ENCODE results near the gene LDAF1. TPM values are rescaled to one million over a fixed set of nuclear protein-coding genes. Genes with fewer than 3 reads are reported as not detected.
A peak's percentile ranks its signal among the peaks of the same experiment; 100 is the strongest.
"Not testable (repeated sequence)": the region's sequence is repeated elsewhere in the genome, so short reads cannot be mapped to it uniquely, and the experiment has no call there.

LDAF1 gene
- total RNA-seq, 2 donors from 2014 or later, result 4.9 to 32.4 TPM

DNA sequence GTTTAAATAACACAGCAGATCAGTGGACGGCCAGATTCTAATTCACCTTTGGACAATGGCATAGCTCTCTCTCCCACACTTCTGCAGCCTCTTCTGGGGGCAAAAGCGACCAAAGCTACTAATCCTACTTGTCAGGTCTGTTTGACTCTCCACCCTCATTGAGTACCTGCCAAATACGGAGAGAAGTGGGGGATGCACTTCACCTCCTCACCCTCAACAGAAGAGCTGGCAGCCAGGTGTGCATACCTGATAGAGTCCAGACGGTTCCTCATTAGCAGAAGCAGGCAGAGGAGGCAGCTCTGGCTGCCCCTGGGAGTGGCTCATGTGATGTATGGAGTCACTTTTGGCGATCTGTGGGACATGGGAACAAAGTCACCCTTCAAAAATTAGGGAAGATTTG lies 12.7 kb upstream of the LDAF1 start:
- Histone ChIP-seq H3K36me3 (replicated peaks in 1 of 2; ENCODE audit: insufficient read depth in 1 of 2, low read depth in 2 of 2) (no peaks in the 10 kb centered on the region), H3K27me3 (no peaks in the 10 kb centered on the region), H3K9me3 (no peaks in the 10 kb centered on the region), H3K27ac (no peak overlapping the region), H3K4me1 (peaks cover 6% of the 10 kb centered on the region), H3K4me3 (no peak overlapping the region)
- WGBS, 2 donors, result 27 to 31% methylated on average over 5 of the region's 5 CpGs
- intact Hi-C loops (cut with DNase I), result no loop called here
- DNase-seq, result no peak
- no peak for ATAC-seq
- TF ChIP-seq, protein P1, sequence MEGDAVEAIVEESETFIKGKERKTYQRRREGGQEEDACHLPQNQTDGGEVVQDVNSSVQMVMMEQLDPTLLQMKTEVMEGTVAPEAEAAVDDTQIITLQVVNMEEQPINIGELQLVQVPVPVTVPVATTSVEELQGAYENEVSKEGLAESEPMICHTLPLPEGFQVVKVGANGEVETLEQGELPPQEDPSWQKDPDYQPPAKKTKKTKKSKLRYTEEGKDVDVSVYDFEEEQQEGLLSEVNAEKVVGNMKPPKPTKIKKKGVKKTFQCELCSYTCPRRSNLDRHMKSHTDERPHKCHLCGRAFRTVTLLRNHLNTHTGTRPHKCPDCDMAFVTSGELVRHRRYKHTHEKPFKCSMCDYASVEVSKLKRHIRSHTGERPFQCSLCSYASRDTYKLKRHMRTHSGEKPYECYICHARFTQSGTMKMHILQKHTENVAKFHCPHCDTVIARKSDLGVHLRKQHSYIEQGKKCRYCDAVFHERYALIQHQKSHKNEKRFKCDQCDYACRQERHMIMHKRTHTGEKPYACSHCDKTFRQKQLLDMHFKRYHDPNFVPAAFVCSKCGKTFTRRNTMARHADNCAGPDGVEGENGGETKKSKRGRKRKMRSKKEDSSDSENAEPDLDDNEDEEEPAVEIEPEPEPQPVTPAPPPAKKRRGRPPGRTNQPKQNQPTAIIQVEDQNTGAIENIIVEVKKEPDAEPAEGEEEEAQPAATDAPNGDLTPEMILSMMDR (IDR thresholded peaks at IDR 0.05), result no peak
- TF ChIP-seq POLR2A (IDR thresholded peaks at IDR 0.05), result no peak

DNA sequence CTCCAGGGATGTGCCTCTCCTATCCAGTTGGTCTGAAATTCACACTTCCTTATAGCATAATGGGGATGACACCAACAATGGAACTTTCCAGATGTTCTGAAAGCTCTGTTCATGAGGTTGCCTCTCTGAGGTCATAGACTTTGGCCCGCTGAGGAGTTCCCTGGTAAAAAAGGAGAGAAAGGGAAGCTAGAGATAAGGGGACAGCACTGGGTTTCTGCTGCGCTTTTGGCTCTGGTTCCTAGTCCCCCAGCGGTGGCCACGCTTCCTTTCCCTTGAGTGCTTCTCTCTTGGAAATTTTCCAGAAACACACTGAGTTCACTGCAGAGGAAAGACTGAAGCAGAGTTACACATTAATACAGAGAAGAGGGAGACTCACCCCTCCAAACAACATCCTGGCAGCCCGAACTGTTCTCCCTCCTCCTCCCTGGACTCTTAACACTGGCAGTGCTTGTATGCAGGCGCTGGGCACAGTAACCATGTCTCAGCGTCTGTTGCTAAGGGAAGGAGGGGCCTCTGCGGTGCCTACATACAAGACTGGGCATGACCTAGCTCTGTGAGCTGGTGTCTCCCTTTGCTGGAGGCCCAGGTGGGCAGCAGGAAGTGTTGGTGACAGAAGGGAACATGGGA lies 8.0 kb upstream of the LDAF1 start, which contains the start of gene DNAH3:
DNAH3 (minus strand) TSS at position 472 of the 627 bp plus-strand sequence. CDS start 527 bp downstream, outside the sequence.
- ATAC-seq, result peak; percentile 76
- TF ChIP-seq, protein P1 (IDR thresholded peaks at IDR 0.05), result no peak
- no peak for TF ChIP-seq POLR2A (IDR thresholded peaks at IDR 0.05)
- intact Hi-C loops (cut with DNase I), result no loop called here
- DNase-seq, result peak; percentile 22 to 51 (median 40)
- H3K27ac ChIP-seq, result peak within 1 kb of the TSS in 3 of 4 donors; percentile 12 to 37 (median 12)
- no peak within 1 kb of the TSS for H3K4me3 ChIP-seq
- no peaks in the 10 kb centered on the region for H3K36me3 ChIP-seq (replicated peaks in 1 of 2; ENCODE audit: insufficient read depth in 1 of 2, low read depth in 2 of 2)
- H3K4me1 ChIP-seq, result peaks cover 9% of the 10 kb centered on the region
- WGBS, 2 donors, result 11 to 15% methylated on average over 8 of the region's 8 CpGs
- no peaks in the 10 kb centered on the region for H3K9me3 ChIP-seq
- H3K27me3 ChIP-seq, result no peaks in the 10 kb centered on the region

DNA sequence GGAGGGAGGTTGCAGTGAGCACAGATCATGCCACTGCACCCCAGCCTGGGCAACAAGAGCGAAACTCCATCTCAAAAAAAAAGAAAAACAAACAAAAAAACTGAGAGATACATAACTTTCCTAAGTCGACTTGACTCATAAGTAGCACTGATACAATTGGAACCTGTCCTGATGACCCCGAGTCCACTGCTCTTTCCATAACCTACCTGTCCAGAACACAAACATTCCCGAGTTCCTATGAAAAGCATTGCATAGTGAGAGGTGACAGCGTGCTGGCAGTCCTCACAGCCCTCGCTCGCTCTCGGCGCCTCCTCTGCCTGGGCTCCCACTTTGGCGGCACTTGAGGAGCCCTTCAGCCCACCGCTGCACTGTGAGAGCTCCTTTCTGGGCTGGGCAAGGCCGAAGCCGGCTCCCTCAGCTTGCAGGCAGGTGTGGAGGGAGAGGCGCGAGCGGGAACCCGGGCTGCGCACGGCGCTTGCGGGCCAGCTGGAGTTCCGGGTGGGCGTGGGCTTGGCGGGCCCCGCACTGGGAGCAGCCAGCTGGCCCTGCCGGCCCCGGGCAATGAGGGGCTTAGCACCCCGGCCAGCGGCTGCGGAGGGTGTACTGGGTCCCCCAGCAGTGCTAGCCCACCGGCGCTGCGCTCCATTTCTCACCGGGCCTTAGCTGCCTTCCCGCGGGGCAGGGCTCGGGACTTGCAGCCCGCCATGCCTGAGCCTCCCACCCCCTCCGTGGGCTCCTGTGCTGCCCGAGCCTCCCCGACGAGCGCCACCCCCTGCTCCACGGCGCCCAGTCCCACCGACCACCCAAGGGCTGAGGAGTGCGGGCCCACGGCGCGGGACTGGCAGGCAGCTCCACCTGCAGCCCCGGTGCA lies 6.1 kb upstream of the LDAF1 start:
- 60 to 76% methylated on average over 5 to 51 of the region's 51 CpGs for WGBS, 2 donors
- intact Hi-C loops (cut with DNase I); H3K27ac ChIP-seq: not testable (repeated sequence)

DNA sequence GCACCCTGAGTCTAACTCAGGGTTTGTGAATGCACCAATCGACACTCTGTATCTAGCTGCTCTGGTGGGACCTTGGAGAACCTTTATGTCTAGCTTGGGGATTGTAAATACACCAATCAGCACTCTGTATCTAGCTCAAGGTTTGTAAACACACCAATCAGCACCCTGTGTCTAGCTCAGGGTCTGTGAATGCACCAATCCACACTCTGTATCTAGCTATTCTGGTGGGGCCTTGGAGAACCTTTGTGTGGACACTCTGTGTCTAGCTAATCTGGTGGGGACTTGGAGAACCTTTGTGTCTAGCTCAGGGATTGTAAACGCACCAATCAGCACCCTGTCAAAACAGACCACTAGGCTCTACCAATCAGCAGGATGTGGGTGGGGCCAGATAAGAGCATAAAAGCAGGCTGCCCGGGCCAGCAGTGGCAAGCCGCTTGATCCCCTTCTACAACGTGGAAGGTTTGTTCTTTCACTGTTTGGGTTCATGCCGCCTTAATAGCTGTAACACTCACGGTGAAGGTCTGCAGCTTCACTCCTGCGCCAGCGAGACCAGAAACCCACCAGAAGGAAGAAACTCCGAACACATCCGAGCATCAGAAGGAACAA lies 5.2 kb upstream of the LDAF1 start:
- H3K27ac ChIP-seq; DNase-seq; ATAC-seq; H3K27me3 ChIP-seq; H3K9me3 ChIP-seq; H3K36me3 ChIP-seq (replicated peaks in 1 of 2; ENCODE audit: insufficient read depth in 1 of 2, low read depth in 2 of 2); intact Hi-C loops (cut with DNase I); H3K4me3 ChIP-seq: not testable (repeated sequence)
- peaks cover 17% of the 10 kb centered on the region for H3K4me1 ChIP-seq
- WGBS, 2 donors, result 75 to 76% methylated on average over 11 of the region's 11 CpGs

More for the DNA sequence above, 6.1 kb upstream of the LDAF1 start:
- not testable (repeated sequence) for H3K27me3 ChIP-seq; H3K4me1 ChIP-seq; H3K9me3 ChIP-seq; H3K4me3 ChIP-seq; H3K36me3 ChIP-seq (replicated peaks in 1 of 2; ENCODE audit: insufficient read depth in 1 of 2, low read depth in 2 of 2); ATAC-seq; DNase-seq

DNA sequence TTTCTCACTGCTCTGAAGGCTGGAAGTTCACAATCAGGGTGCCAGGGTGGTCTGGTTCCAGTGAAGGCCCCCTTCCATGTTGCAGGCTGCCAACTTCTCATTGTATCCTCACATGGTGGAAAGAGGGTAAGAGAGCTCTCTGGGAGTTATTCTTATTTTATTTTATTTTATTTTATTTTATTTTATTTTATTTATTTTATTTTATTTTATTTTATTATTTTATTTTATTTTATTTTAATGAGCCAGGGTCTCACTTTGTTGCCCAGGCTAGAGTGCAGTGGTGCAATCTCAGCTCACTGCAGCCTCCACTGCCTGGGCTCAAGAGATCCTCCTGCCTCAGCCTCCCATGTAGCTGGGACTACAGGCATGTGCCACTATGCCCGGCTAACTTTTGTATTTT lies 2.5 kb upstream of the LDAF1 start:
- DNase-seq; H3K27me3 ChIP-seq; intact Hi-C loops (cut with DNase I); H3K9me3 ChIP-seq; H3K4me3 ChIP-seq; H3K36me3 ChIP-seq (replicated peaks in 1 of 2; ENCODE audit: insufficient read depth in 1 of 2, low read depth in 2 of 2); ATAC-seq; H3K27ac ChIP-seq: not testable (repeated sequence)
- H3K4me1 ChIP-seq, result peaks cover 24% of the 10 kb centered on the region
- WGBS, 2 donors, result 40 to 56% methylated on average over 1 of the region's 1 CpG
